ENCODE data around the gene MRPS21. TPM values are rescaled to one million over a fixed set of nuclear protein-coding genes. Genes with fewer than 3 reads are reported as not detected.

MRPS21 gene
- total and polyA plus RNA-seq, 2 of the 8 experiments (the other 6 are each of a cell fraction or from before 2014, with no cell fraction given) = 81.9 to 99.8 TPM

GRCh38 chr1:150268705-150269403, 24.8 kb upstream of the MRPS21 start, which contains the start of gene APH1A (continued):
- peak; percentile 67; the same call in 1 of the 2 replicates for TF ChIP-seq SP4 (IDR thresholded peaks at IDR 0.05; ENCODE audit: low read length)
- peak in 1 of 2 experiments; percentile 85; a peak in 1 of 4 replicates for TF ChIP-seq HDAC2 (IDR thresholded peaks at IDR 0.05; ENCODE audit: borderline replicate concordance in 1 of 2, low read depth in 2 of 2, low read length in 2 of 2)

Data from H1 (cell line).